C4-2B (cell line): ENCODE measurements around the gene DBH.

Experiments
- CTCF ChIP-seq: fragments of 450-650 bp; conservative IDR thresholded peaks from 2 replicates; pipeline ENCODE4 v1.5.1; 2017; ENCODE audit warnings: mild to moderate bottlenecking
- ZFX ChIP-seq: fragments of 450-650 bp; IDR thresholded peaks from 2 replicates; pipeline ENCODE4 v1.6.1; 2017

GRCh38 chr9:133614056-133614455, 22.1 kb upstream of the DBH start:
- TF ChIP-seq CTCF = no peak
- no peak for TF ChIP-seq ZFX
